Measurements from ENCODE around the gene B3GALT6.

The B3GALT6 gene

DNA sequence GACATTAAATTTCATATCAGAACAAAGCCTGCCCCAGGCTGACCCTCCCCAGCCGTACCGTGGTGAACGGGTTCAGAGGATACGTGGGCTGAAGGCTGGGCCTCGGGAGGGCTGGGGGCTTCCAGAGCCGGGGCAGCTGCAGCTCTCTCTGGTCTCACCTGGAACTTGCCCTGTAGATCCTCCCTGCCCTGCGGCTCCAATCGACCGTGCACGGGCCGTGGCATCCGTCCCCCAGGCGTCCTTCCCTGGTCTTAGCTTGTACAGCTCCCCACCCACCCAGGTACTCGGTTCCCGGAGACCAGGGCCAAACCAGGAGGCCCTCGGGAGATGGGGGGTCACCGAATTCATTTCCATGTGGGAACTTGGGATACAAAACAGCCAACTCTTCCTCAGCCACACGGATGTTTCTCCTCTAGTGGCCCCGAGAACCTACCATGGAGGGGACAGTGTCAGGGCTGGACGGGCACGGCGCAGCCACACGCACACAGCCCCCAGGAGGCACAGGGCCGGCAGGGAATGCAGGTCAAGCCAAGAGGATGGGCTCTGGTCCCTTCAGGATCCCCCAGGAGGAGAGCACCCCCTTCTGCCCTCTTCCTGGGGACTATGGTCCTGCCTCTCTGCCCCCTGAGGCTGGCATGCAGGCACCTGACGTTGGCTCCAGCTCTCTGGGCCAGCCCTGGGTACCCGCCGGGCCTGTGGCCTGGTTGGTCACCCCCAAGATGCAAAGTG lies 3.1 kb downstream of the B3GALT6 start:
- ChIA-PET POLR2A (no interaction called here), CTCF (no interaction called here)
- no peak for TF ChIP-seq FOXK2 (IDR thresholded peaks at IDR 0.05)
- no peak for TF ChIP-seq LEF1 (IDR thresholded peaks at IDR 0.05; ENCODE audit: borderline replicate concordance)
- no peak for TF ChIP-seq FOXA1 (IDR thresholded peaks at IDR 0.05)
- TF ChIP-seq NFRKB (IDR thresholded peaks at IDR 0.05): no peak
- TF ChIP-seq ZNF384 (IDR thresholded peaks at IDR 0.05): no peak
- no peak for TF ChIP-seq ARNT (IDR thresholded peaks at IDR 0.05)
- no peak for TF ChIP-seq HDGF (IDR thresholded peaks at IDR 0.05; ENCODE audit: borderline replicate concordance)
- TF ChIP-seq FOXM1 (IDR thresholded peaks at IDR 0.05; ENCODE audit: borderline replicate concordance): no peak
- DNase-seq (ENCODE audit: extremely low spot score): no peak

DNA sequence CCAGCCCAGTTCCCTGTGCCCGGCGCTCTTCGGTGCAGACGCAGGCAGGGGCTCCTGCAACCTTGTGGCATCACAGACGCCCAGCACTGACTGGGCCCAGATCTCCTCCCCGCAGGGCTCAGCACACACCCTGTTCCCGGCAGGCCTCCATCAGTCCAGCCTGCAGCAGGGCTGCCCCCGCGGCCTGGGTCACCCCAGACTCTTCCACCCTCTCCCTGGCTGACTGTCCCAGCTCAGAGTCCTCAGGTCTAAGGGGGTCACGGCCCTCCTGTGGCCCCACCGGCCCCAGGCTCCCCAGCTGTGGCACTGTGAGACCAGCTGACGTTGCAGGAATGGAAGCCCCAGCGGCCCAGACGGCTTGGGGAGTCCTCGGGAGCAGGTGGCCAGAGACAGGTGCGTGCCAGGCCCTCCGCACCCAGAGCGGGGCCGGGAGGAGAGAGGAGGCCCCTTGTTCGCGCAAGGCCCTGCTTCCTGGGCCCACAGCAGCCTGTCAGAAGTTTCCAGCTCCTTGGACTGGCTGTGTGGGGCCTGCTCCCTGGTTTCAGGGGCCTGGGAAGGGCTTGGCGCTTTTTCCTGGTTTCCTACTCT lies 4.2 kb downstream of the B3GALT6 start:
- DNase-seq (ENCODE audit: extremely low spot score): no peak
- TF ChIP-seq HDGF (IDR thresholded peaks at IDR 0.05; ENCODE audit: borderline replicate concordance) (no peak), NFRKB (IDR thresholded peaks at IDR 0.05) (no peak), CTBP1 (IDR thresholded peaks at IDR 0.05; ENCODE audit: borderline replicate concordance) (no peak), ARNT (IDR thresholded peaks at IDR 0.05) (no peak), FOXA1 (IDR thresholded peaks at IDR 0.05) (no peak), SP1 (IDR thresholded peaks at IDR 0.05) (no peak), FOXM1 (IDR thresholded peaks at IDR 0.05; ENCODE audit: borderline replicate concordance) (no peak), L3MBTL2 (conservative IDR thresholded peaks at IDR 0.05) (no peak), SUZ12 (IDR thresholded peaks at IDR 0.05) (no peak), BHLHE40 (IDR thresholded peaks at IDR 0.05; ENCODE audit: borderline replicate concordance) (no peak), ZNF384 (IDR thresholded peaks at IDR 0.05) (no peak), ELF4 (IDR thresholded peaks at IDR 0.05) (no peak), LEF1 (IDR thresholded peaks at IDR 0.05; ENCODE audit: borderline replicate concordance) (no peak), TARDBP (IDR thresholded peaks at IDR 0.05) (no peak), FOXK2 (IDR thresholded peaks at IDR 0.05) (no peak)
- TF ChIP-seq, protein P1, sequence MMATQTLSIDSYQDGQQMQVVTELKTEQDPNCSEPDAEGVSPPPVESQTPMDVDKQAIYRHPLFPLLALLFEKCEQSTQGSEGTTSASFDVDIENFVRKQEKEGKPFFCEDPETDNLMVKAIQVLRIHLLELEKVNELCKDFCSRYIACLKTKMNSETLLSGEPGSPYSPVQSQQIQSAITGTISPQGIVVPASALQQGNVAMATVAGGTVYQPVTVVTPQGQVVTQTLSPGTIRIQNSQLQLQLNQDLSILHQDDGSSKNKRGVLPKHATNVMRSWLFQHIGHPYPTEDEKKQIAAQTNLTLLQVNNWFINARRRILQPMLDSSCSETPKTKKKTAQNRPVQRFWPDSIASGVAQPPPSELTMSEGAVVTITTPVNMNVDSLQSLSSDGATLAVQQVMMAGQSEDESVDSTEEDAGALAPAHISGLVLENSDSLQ (IDR thresholded peaks at IDR 0.05): no peak
- ChIA-PET CTCF (interaction anchor here (0.7 kb wide), 1 partner anchor 119 kb away, joined by 3 read pairs; no protein-coding TSS in a partner anchor), POLR2A (no interaction called here)

DNA sequence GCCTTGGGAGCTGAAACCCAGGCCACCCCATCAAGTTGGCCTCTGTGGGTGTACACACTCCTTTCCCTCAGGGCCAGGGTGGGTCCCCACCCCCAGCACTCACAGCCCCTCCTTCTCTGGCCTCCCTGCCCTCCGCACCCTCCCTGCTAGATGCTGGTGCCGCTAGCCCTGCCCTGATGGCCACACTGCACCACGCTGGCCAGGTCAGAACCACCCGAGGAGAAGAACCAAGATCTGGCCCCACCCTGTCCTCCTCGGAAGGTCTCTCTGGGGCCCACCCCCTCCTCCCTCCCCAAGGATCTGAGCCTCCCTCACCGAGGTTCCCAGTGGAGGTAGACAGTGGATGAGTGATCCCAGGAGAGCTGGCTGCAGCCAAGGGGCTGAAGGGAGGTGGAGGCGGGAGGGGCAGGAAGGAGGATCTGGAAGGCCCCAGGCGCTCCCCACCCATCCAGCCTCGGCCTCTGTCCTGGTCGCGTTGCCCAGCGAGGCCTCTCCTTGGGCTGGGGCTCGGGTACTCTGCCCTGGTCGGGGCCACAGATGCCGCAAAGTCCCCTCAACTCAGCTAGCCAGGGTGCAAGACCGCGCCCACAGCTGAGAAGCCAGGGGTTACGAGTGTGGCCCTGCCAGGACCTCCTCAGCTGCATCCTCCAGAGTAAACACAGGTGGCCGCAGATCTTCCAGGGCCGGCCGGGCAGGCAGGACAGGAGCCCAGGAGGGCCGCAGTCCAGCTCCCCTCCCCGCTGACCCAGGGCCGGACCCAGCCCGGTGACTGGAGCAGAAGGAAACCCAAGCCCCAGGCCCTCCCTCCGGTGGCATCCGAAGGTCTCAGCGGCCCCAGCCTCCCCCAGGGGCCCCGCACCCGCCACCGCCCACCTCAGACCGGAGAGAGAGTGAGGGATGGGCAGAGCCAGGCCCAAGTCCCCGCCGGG lies 5.2 kb downstream of the B3GALT6 start:
- TF ChIP-seq HDGF (IDR thresholded peaks at IDR 0.05; ENCODE audit: borderline replicate concordance): no peak
- ChIA-PET CTCF (interaction anchor here (0.7 kb wide), 1 partner anchor 120 kb away, joined by 3 read pairs; no protein-coding TSS in a partner anchor), POLR2A (no interaction called here)
- no peak for DNase-seq (ENCODE audit: extremely low spot score)

DNA sequence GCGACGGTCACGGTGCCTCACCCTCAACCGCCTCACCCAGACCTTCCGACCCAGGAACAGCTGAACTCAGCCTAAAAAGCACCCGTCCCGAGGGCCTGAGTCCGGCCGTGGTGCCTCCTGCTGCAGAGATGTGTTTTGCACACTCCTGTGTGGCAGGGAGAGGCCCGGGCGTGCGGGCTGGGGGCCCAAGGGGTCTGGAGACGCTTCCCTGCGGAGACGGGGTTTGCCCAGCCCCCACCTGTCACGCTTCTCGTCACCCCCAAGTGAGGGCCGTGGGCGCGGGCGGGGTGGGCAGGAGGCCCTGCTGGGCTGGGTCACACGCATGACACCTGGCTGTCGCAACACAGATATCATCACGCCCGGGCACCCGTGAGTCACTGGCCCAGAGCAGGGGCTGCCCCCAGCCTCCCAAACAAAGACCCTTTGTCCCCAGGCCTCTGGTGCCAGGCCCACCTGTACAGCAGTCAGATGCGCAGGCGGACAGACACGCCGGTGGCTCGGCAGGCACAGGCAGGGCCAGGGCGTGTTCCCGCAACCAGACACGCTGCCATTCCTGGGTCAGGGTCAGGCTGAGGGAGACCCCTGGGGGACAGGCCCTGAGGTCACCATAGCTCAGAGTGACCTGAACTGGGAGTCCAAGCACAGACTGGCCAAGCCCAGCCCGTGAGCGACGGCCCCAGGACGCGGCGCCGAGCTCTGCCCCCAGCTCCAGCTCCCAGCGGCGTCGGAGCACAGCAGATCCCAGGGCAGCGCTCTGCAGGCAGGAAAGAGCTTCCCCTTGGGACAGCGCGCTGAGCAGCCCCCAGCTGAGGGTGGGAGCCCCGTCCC lies 6.1 kb downstream of the B3GALT6 start:
- ChIA-PET CTCF (no interaction called here), POLR2A (no interaction called here)
- DNase-seq (ENCODE audit: extremely low spot score): no peak
- TF ChIP-seq SP1 (IDR thresholded peaks at IDR 0.05) (no peak), LEF1 (IDR thresholded peaks at IDR 0.05; ENCODE audit: borderline replicate concordance) (no peak), FOXK2 (IDR thresholded peaks at IDR 0.05) (no peak), ARNT (IDR thresholded peaks at IDR 0.05) (no peak), L3MBTL2 (conservative IDR thresholded peaks at IDR 0.05) (no peak), FOXM1 (IDR thresholded peaks at IDR 0.05; ENCODE audit: borderline replicate concordance) (no peak), FOXA1 (IDR thresholded peaks at IDR 0.05) (no peak), TARDBP (IDR thresholded peaks at IDR 0.05) (no peak), ELF4 (IDR thresholded peaks at IDR 0.05) (no peak), BHLHE40 (IDR thresholded peaks at IDR 0.05; ENCODE audit: borderline replicate concordance) (no peak), SUZ12 (IDR thresholded peaks at IDR 0.05) (no peak), NFRKB (IDR thresholded peaks at IDR 0.05) (no peak)

DNA sequence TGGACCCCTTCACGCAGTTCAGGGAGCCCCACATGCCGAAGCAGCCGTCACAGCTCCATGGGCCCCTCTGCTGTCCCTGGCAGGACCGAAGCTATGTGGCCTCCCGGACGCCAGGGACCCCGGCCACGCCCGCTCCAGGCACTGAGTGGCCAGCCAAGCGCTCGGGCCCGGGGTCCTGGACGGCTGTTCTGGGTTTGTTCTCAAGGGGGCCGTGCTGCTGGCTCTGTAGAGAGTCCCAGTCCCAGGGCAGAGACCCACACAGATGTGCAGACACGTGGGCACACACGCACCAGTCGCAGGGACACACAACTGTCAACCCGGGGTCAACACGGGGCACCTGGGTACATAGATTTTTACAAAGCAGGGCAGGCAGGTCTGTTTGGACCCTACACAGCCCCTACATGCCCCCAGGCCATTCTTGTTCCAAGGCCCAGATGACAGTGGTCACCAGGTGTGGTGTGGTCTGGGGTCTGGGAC lies 6.7 kb downstream of the B3GALT6 start:
- CTCF ChIA-PET: no interaction called here
- TF ChIP-seq SP1 (IDR thresholded peaks at IDR 0.05) (no peak), LEF1 (IDR thresholded peaks at IDR 0.05; ENCODE audit: borderline replicate concordance) (no peak), L3MBTL2 (conservative IDR thresholded peaks at IDR 0.05) (no peak), CTBP1 (IDR thresholded peaks at IDR 0.05; ENCODE audit: borderline replicate concordance) (no peak), FOXK2 (IDR thresholded peaks at IDR 0.05) (no peak), FOXM1 (IDR thresholded peaks at IDR 0.05; ENCODE audit: borderline replicate concordance) (no peak), ARNT (IDR thresholded peaks at IDR 0.05) (no peak), SUZ12 (IDR thresholded peaks at IDR 0.05) (no peak), HDGF (IDR thresholded peaks at IDR 0.05; ENCODE audit: borderline replicate concordance) (no peak), TARDBP (IDR thresholded peaks at IDR 0.05) (no peak), BHLHE40 (IDR thresholded peaks at IDR 0.05; ENCODE audit: borderline replicate concordance) (no peak), FOXA1 (IDR thresholded peaks at IDR 0.05) (no peak), NFRKB (IDR thresholded peaks at IDR 0.05) (no peak), ELF4 (IDR thresholded peaks at IDR 0.05) (no peak), ZNF384 (IDR thresholded peaks at IDR 0.05) (no peak)
- TF ChIP-seq, protein P1 (IDR thresholded peaks at IDR 0.05): no peak
- DNase-seq (ENCODE audit: extremely low spot score): no peak
- POLR2A ChIA-PET: interaction anchor here (0.9 to 1.0 kb wide), 2 partner anchors 9 to 91 kb away, joined by 3 to 4 read pairs; no protein-coding TSS in a partner anchor

All from HEK293T (cell line).